GM12892 (cell line): ENCODE results near the gene DNMT1.

ENCODE experiments used
- POLR2A ChIP-seq: IDR thresholded peaks from 2 replicates; pipeline ENCODE4 v1.6.1; 2011; ENCODE audit warnings: low read depth, low read length, control low read depth
- POLR2AphosphoS5 ChIP-seq: IDR thresholded peaks from 2 replicates; pipeline ENCODE4 v1.6.1; 2011; ENCODE audit warnings: low read depth, low read length, control low read depth
- TAF1 ChIP-seq: IDR thresholded peaks from 2 replicates; pipeline ENCODE4 v1.6.1; 2011; ENCODE audit warnings: low read depth, mild to moderate bottlenecking, control low read depth, low read length, borderline replicate concordance

- no peak for TF ChIP-seq POLR2AphosphoS5
- TF ChIP-seq POLR2A: no peak
- TF ChIP-seq TAF1: no peak
These were observed 29.6 kb upstream of the DNMT1 start for GRCh38 chr19:10224337-10224736.
